Gastroesophageal sphincter (tissue), 3 donors: ENCODE measurements around the gene ZBTB46.

Experiments used
- POLR2A ChIP-seq, 2 donors: fragments of 450-650 bp; IDR thresholded peaks; one replicate each; pipeline ENCODE4 v1.6.1; 2017; ENCODE audit warnings: antibody characterized with exemption in 2 of 2, mild to moderate bottlenecking in 2 of 2, moderate library complexity in 1 of 2
- POLR2AphosphoS5 ChIP-seq: sonication (generic); formaldehyde crosslinking; IDR thresholded peaks from one replicate; pipeline ENCODE4 v1.6.1; 2017; ENCODE audit warnings: antibody characterized with exemption
- TF ChIP-seq, protein P1 (sequence below), 4 experiments: fragments of 200-600 bp in 2 of 4; fragments of 450-650 bp in 2 of 4; sonication (generic) in 1 of 4; IDR thresholded peaks; one replicate each; pipeline ENCODE4 v1.5.1; 2017 to 2019; ENCODE audit warnings: antibody characterized with exemption in 4 of 4, mild to moderate bottlenecking in 2 of 4, moderate library complexity in 2 of 4

DNA sequence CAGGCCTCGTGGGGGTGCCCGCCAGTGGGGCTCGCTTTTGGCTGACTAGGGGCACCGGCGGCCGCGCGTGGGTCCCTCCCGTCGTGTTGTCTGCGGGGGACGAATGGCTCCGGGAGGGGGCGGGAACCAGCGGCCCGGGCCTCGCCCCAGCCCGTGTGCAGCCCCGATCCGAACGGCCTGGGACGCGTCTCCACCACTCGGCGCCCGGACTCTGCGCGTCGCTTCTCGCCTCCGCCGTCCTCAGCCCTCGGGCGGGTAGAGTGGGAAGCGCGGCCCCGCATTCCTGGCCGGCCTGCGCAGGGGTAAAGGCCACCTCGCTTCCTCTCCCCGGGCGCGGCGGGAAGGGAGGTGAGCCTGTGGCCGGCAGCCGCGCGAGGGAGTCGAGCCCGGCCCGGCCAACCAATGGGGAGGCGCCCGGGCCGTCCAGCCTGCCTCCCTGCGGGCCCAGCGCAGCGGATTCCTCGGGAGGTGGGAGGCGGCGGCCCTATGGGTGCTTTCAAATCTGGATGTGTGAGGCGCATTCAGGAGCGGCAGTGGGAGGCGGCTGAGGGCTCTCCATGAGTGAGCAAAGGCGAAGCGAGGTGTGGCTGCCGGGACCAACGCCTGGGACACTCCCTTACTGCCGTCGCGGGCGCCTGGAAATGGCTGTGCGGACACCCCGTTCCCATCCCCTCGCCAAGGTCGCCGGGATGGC lies 1.1 kb upstream of the ZBTB46 start:
- TF ChIP-seq POLR2A (IDR thresholded peaks at IDR 0.05) (no peak), POLR2AphosphoS5 (no peak)
- TF ChIP-seq, protein P1, sequence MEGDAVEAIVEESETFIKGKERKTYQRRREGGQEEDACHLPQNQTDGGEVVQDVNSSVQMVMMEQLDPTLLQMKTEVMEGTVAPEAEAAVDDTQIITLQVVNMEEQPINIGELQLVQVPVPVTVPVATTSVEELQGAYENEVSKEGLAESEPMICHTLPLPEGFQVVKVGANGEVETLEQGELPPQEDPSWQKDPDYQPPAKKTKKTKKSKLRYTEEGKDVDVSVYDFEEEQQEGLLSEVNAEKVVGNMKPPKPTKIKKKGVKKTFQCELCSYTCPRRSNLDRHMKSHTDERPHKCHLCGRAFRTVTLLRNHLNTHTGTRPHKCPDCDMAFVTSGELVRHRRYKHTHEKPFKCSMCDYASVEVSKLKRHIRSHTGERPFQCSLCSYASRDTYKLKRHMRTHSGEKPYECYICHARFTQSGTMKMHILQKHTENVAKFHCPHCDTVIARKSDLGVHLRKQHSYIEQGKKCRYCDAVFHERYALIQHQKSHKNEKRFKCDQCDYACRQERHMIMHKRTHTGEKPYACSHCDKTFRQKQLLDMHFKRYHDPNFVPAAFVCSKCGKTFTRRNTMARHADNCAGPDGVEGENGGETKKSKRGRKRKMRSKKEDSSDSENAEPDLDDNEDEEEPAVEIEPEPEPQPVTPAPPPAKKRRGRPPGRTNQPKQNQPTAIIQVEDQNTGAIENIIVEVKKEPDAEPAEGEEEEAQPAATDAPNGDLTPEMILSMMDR (IDR thresholded peaks at IDR 0.05) = no peak
